Measurements from ENCODE around the gene QKI. TPM values are rescaled to one million over a fixed set of nuclear protein-coding genes. Genes with fewer than 3 reads are reported as not detected.

Gene QKI
- total RNA-seq, 1 experiment from 2014 or later: 176 TPM

GRCh38 chr6:163367497-163368183 is 46.9 kb upstream of the QKI start:
- H4K20me1 ChIP-seq (ENCODE audit: control insufficient read depth, insufficient read depth, insufficient read length): no peaks in the 10 kb centered on the region
- H3K4me2 ChIP-seq (ENCODE audit: insufficient read depth, insufficient read length, low read length): no peak overlapping the region
- H3K14ac ChIP-seq (ENCODE audit: insufficient read depth, low read length): peak overlapping the region; percentile 72; the same call in 1 of the 2 replicates
- no peak overlapping the region for H3K27ac Mint-ChIP-seq
- H3T11ph ChIP-seq (ENCODE audit: low read length): no peak overlapping the region
- no peak overlapping the region for H2AK5ac ChIP-seq (ENCODE audit: insufficient read length, low read length)
- H3K79me1 ChIP-seq (ENCODE audit: insufficient read depth, low read depth, low read length, poor library complexity, severe bottlenecking): no peaks in the 10 kb centered on the region
- H3K79me2 ChIP-seq (ENCODE audit: insufficient read depth, low read length): no peaks in the 10 kb centered on the region
- H3K4me1 Mint-ChIP-seq: peaks cover 4 to 6% of the 10 kb centered on the region in 2 experiments; a peak in 3 of 4 replicates
- H2AFZ ChIP-seq (ENCODE audit: low read length): no peak overlapping the region
- no peak overlapping the region for H3K4me3 Mint-ChIP-seq
- H4K8ac ChIP-seq (replicated peaks; ENCODE audit: insufficient read length, low read depth, low read length): no peak overlapping the region
- DNase-seq: no peak
- H4K91ac ChIP-seq (ENCODE audit: insufficient read length, low read depth, low read length): no peak overlapping the region
- H3K27ac ChIP-seq (ENCODE audit: insufficient read length, low read depth, low read length): no peak overlapping the region
- no peak overlapping the region for H3K23ac ChIP-seq (ENCODE audit: insufficient read length, low read depth, low read length)
- no peak overlapping the region for H3K18ac ChIP-seq (ENCODE audit: insufficient read length, low read depth, low read length)
- no peaks in the 10 kb centered on the region for H3K27me3 ChIP-seq (ENCODE audit: insufficient read depth, low read length)
- no peaks in the 10 kb centered on the region for H3K9me3 Mint-ChIP-seq
- H3K56ac ChIP-seq (ENCODE audit: insufficient read length, low read depth, low read length): no peak overlapping the region
- H3K27me3 Mint-ChIP-seq (ENCODE audit: low read depth): no peaks in the 10 kb centered on the region; the same call in 1 of the 2 replicates
- H3K4me1 ChIP-seq (ENCODE audit: insufficient read depth, low read length): peaks cover 2% of the 10 kb centered on the region; the same call in 1 of the 2 replicates
- H3K23me2 ChIP-seq (ENCODE audit: insufficient read length, low read depth, low read length, poor library complexity, severe bottlenecking): no peaks in the 10 kb centered on the region
- no peaks in the 10 kb centered on the region for H3K9me3 ChIP-seq (ENCODE audit: control insufficient read depth, low read depth, low read length)
- no peak overlapping the region for H2BK15ac ChIP-seq (ENCODE audit: low read depth, low read length)
- no peak for TF ChIP-seq CTCF (conservative IDR thresholded peaks at IDR 0.05)
- no peak overlapping the region for H2BK12ac ChIP-seq (ENCODE audit: insufficient read length, low read depth, low read length)
- no CpG with 5 or more reads among the region's 6 CpGs for WGBS (ENCODE audit: extremely low coverage, insufficient read length, low lambda C conversion rate)
- H2BK5ac ChIP-seq (ENCODE audit: insufficient read length, low read length): no peak overlapping the region
- no peak overlapping the region for H2BK120ac ChIP-seq (ENCODE audit: low read depth, low read length, poor library complexity, severe bottlenecking)
- H2BK20ac ChIP-seq (ENCODE audit: low read depth, low read length, poor library complexity, severe bottlenecking): no peak overlapping the region
- no peak overlapping the region for H4K5ac ChIP-seq (ENCODE audit: insufficient read length, low read depth, low read length)
- no peak overlapping the region for H3K4ac ChIP-seq (ENCODE audit: low read depth, low read length)
- no peaks in the 10 kb centered on the region for H3K36me3 Mint-ChIP-seq (ENCODE audit: insufficient read depth in 1 of 3, low read depth in 3 of 3)
- no peak overlapping the region for H3K9ac ChIP-seq (ENCODE audit: extremely low read depth, insufficient read length, low read length)
